GM13976 (cell line): Measurements from ENCODE around the gene SDK1.

Experiments
- DNase-seq: peaks from one replicate; pipeline ENCODE4 v3.0.0; 2012; ENCODE audit warnings: low spot score
- CTCF ChIP-seq: IDR thresholded peaks from 2 replicates; pipeline ENCODE4 v1.5.1; 2012; ENCODE audit warnings: borderline replicate concordance, mild to moderate bottlenecking; ENCODE audit not compliant: insufficient read depth; ENCODE audit errors: extremely low read depth, missing control alignments, control extremely low read depth
- in situ Hi-C: fragments of 300-500 bp; cut with MboI; formaldehyde crosslinking; loops from one replicate; pipeline ENCODE4 v1.12.0; 2022; ENCODE audit warnings: low sequenced_read_pairs, mixed read lengths, inconsistent platforms; ENCODE audit not compliant: unreplicated experiment

The SDK1 gene

GRCh38 chr7:3453398-3453797, 152.3 kb downstream of the SDK1 start:
- no peak for DNase-seq
- no peak for TF ChIP-seq CTCF
- in situ Hi-C loops: no loop called here

GRCh38 chr7:3455806-3456595, 154.9 kb downstream of the SDK1 start:
- in situ Hi-C loops: no loop called here
- DNase-seq: no peak
- TF ChIP-seq CTCF: no peak

- in situ Hi-C loops: no loop called here
- no peak for TF ChIP-seq CTCF
- no peak for DNase-seq
Observed at GRCh38 chr7:3459111-3459510, 158.1 kb downstream of the SDK1 start.

- in situ Hi-C loops: no loop called here
- no peak for TF ChIP-seq CTCF
- DNase-seq: no peak
Observed at GRCh38 chr7:3461923-3462322, 160.9 kb downstream of the SDK1 start.

- DNase-seq: no peak
- in situ Hi-C loops: no loop called here
- TF ChIP-seq CTCF: no peak
Observed at GRCh38 chr7:3463696-3464095, 162.6 kb downstream of the SDK1 start.

- DNase-seq: no peak
- no peak for TF ChIP-seq CTCF
- in situ Hi-C loops: no loop called here
Observed at GRCh38 chr7:3464900-3465622, 164.0 kb downstream of the SDK1 start.
